ENCODE data around the gene PRR5L. TPM values are rescaled to one million over a fixed set of nuclear protein-coding genes. Genes with fewer than 3 reads are reported as not detected.

The PRR5L gene
- total RNA-seq, 4 donors from 2014 or later: 4.7 to 11.5 (median 6.0) TPM

GRCh38 chr11:36425561-36426081 lies 129.5 kb downstream of the PRR5L start:
- Histone ChIP-seq H3K4me3 (replicated peaks in 1 of 3) (no peak overlapping the region), H3K4me1 (peaks cover 0 to 18% of the 10 kb centered on the region in 2 donors), H3K36me3 (no peaks in the 10 kb centered on the region), H3K27ac (no peak overlapping the region), H3K27me3 (no peaks in the 10 kb centered on the region), H3K9me3 (no peaks in the 10 kb centered on the region)
- intact Hi-C loops (cut with DNase I): no loop called here
- WGBS, 2 donors: 64 to 73% methylated on average over 6 of the region's 6 CpGs
- no peak for DNase-seq
- no peak for TF ChIP-seq POLR2A (IDR thresholded peaks at IDR 0.05)
- TF ChIP-seq, protein P1, sequence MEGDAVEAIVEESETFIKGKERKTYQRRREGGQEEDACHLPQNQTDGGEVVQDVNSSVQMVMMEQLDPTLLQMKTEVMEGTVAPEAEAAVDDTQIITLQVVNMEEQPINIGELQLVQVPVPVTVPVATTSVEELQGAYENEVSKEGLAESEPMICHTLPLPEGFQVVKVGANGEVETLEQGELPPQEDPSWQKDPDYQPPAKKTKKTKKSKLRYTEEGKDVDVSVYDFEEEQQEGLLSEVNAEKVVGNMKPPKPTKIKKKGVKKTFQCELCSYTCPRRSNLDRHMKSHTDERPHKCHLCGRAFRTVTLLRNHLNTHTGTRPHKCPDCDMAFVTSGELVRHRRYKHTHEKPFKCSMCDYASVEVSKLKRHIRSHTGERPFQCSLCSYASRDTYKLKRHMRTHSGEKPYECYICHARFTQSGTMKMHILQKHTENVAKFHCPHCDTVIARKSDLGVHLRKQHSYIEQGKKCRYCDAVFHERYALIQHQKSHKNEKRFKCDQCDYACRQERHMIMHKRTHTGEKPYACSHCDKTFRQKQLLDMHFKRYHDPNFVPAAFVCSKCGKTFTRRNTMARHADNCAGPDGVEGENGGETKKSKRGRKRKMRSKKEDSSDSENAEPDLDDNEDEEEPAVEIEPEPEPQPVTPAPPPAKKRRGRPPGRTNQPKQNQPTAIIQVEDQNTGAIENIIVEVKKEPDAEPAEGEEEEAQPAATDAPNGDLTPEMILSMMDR (IDR thresholded peaks at IDR 0.05): no peak

- Histone ChIP-seq H3K9me3 (no peaks in the 10 kb centered on the region), H3K4me3 (replicated peaks in 1 of 3) (no peak overlapping the region), H3K4me1 (peaks cover 0 to 11% of the 10 kb centered on the region in 2 donors), H3K36me3 (no peaks in the 10 kb centered on the region), H3K27ac (no peak overlapping the region), H3K27me3 (no peaks in the 10 kb centered on the region)
- TF ChIP-seq, protein P1 (IDR thresholded peaks at IDR 0.05): no peak
- no peak for TF ChIP-seq POLR2A (IDR thresholded peaks at IDR 0.05)
- no peak for DNase-seq
- intact Hi-C loops (cut with DNase I): no loop called here
- 73 to 82% methylated on average over 4 of the region's 4 CpGs for WGBS, 2 donors
Observed at GRCh38 chr11:36426226-36426848, 130.2 kb downstream of the PRR5L start.

GRCh38 chr11:36427079-36427478 lies 131.0 kb downstream of the PRR5L start:
- no peak overlapping the region for H3K4me3 ChIP-seq (replicated peaks in 1 of 3)
- intact Hi-C loops (cut with DNase I): no loop called here
- H3K9me3 ChIP-seq: no peaks in the 10 kb centered on the region
- DNase-seq: no peak
- no peaks in the 10 kb centered on the region for H3K27me3 ChIP-seq
- WGBS, 2 donors: 73 to 79% methylated on average over 4 of the region's 4 CpGs
- no peak overlapping the region for H3K27ac ChIP-seq
- TF ChIP-seq, protein P1 (IDR thresholded peaks at IDR 0.05): no peak
- TF ChIP-seq POLR2A (IDR thresholded peaks at IDR 0.05): no peak
- no peaks in the 10 kb centered on the region for H3K36me3 ChIP-seq
- peaks cover 0 to 7% of the 10 kb centered on the region in 2 donors for H3K4me1 ChIP-seq

GRCh38 chr11:36427876-36428275 lies 131.8 kb downstream of the PRR5L start:
- no peak for DNase-seq
- Histone ChIP-seq H3K36me3 (no peaks in the 10 kb centered on the region), H3K4me3 (replicated peaks in 1 of 3) (no peak overlapping the region), H3K27me3 (no peaks in the 10 kb centered on the region), H3K27ac (no peak overlapping the region), H3K4me1 (peaks cover 0 to 7% of the 10 kb centered on the region in 2 donors), H3K9me3 (no peaks in the 10 kb centered on the region)
- TF ChIP-seq, protein P1 (IDR thresholded peaks at IDR 0.05): no peak
- TF ChIP-seq POLR2A (IDR thresholded peaks at IDR 0.05): no peak
- intact Hi-C loops (cut with DNase I): no loop called here
- WGBS, 2 donors: 100% methylated on average over 3 of the region's 3 CpGs; no CpG with 5 or more reads in 1 of the 2 donors

GRCh38 chr11:36431429-36432092 lies 135.5 kb downstream of the PRR5L start:
- no peak for DNase-seq
- no peak for TF ChIP-seq POLR2A (IDR thresholded peaks at IDR 0.05)
- TF ChIP-seq, protein P1 (IDR thresholded peaks at IDR 0.05): no peak
- Histone ChIP-seq H3K36me3 (no peaks in the 10 kb centered on the region), H3K27ac (no peak overlapping the region), H3K27me3 (no peaks in the 10 kb centered on the region), H3K4me3 (replicated peaks in 1 of 3) (no peak overlapping the region), H3K4me1 (no peaks in the 10 kb centered on the region), H3K9me3 (no peaks in the 10 kb centered on the region)
- intact Hi-C loops (cut with DNase I): no loop called here
- 76 to 79% methylated on average over 11 of the region's 11 CpGs for WGBS, 2 donors

All from thyroid gland (tissue), 4 donors.